ENCODE results near the gene DCDC1. TPM values are rescaled to one million over a fixed set of nuclear protein-coding genes. Genes with fewer than 3 reads are reported as not detected.

Gene DCDC1
- total RNA-seq, 2 donors from 2014 or later, result 2.9 to 3.2 TPM

DNA sequence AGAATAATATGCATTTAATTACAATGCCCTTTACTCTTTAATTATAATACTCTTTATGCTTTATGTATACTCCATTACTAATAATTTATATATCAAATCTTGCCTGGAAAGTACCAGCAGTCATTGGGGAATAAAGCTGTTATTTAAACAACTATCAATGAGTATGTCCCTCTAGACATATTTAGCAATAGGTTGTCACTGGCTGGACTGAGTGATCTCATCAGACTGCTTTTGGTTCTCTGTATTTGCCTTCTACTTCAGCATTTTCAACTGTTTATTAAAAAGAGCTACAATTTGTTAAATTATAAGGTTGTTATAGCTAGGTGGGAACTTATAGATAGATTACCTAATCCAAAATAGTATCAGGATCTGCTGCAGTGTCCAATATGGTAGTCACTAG, 267.2 kb downstream of the DCDC1 start:
- H3K36me3 Mint-ChIP-seq (ENCODE audit: low read depth), result no peaks in the 10 kb centered on the region
- Histone ChIP-seq H3K27ac (ENCODE audit: low read depth, low read length) (no peak overlapping the region), H3K4me3 (ENCODE audit: low read length) (no peak overlapping the region), H3K9ac (ENCODE audit: extremely low read depth, low read length, poor library complexity, severe bottlenecking) (no peak overlapping the region), H3K4me1 (ENCODE audit: control insufficient read depth, insufficient read depth, low read length) (no peaks in the 10 kb centered on the region), H3K9me3 (ENCODE audit: control insufficient read depth, low read length) (no peaks in the 10 kb centered on the region), H3K36me3 (ENCODE audit: control insufficient read depth, insufficient read depth, low read length) (no peaks in the 10 kb centered on the region), H3K27me3 (ENCODE audit: control insufficient read depth, insufficient read depth, low read length, poor library complexity, severe bottlenecking) (no peaks in the 10 kb centered on the region)
- no peak for DNase-seq
- H3K9me3 Mint-ChIP-seq, result no peaks in the 10 kb centered on the region
- H3K4me1 Mint-ChIP-seq, result peaks cover 7% of the 10 kb centered on the region
- H3K27ac Mint-ChIP-seq, result no peak overlapping the region
- TF ChIP-seq CTCF (conservative IDR thresholded peaks at IDR 0.05), result no peak
- no peaks in the 10 kb centered on the region for H3K27me3 Mint-ChIP-seq (ENCODE audit: insufficient read depth)
- H3K4me3 Mint-ChIP-seq, result no peak overlapping the region

DNA sequence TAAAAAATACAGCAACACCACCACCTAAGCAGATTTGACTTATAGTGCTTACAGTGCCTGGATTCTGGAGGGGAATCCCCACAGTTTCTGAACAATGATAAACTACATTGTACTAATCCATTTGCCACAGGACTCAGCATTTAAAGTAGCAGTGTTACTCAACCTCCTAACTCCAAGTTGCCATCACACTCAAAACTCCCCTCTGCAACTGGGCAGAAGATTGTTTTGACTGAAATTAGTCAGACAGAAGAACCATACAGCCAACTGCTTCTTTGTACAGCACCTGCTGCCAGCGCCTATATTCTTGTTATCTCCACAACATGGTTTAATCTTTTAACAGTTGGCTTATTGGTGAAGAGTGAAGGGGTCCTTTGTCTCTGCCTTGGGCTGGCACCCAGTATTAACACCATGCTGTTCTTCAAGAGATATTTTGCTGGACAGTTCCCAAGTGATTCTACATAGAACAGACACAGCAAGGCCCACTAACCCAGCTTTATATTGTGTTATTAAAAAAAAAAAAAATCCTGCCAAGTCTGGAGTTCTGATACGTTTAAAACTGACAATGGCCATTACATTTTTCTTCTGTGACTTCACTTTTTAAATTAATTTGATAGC, 273.2 kb downstream of the DCDC1 start:
- H3K27me3 Mint-ChIP-seq (ENCODE audit: insufficient read depth), result no peaks in the 10 kb centered on the region
- 84 to 100% methylated on average over 1 to 2 of the region's 2 CpGs for WGBS, 2 experiments (ENCODE audit: insufficient coverage in 1 of 2, insufficient read length in 1 of 2)
- Histone ChIP-seq H3K4me3 (ENCODE audit: low read length) (no peak overlapping the region), H3K36me3 (ENCODE audit: control insufficient read depth, insufficient read depth, low read length) (no peaks in the 10 kb centered on the region), H3K27me3 (ENCODE audit: control insufficient read depth, insufficient read depth, low read length, poor library complexity, severe bottlenecking) (no peaks in the 10 kb centered on the region), H3K4me1 (ENCODE audit: control insufficient read depth, insufficient read depth, low read length) (no peaks in the 10 kb centered on the region), H3K9me3 (ENCODE audit: control insufficient read depth, low read length) (no peaks in the 10 kb centered on the region), H3K27ac (ENCODE audit: low read depth, low read length) (no peak overlapping the region), H3K9ac (ENCODE audit: extremely low read depth, low read length, poor library complexity, severe bottlenecking) (no peak overlapping the region)
- TF ChIP-seq CTCF (conservative IDR thresholded peaks at IDR 0.05), result no peak
- no peaks in the 10 kb centered on the region for H3K9me3 Mint-ChIP-seq
- H3K36me3 Mint-ChIP-seq (ENCODE audit: low read depth), result no peaks in the 10 kb centered on the region
- no peak for DNase-seq
- no peaks in the 10 kb centered on the region for H3K4me1 Mint-ChIP-seq
- H3K27ac Mint-ChIP-seq, result no peak overlapping the region
- no peak overlapping the region for H3K4me3 Mint-ChIP-seq

DNA sequence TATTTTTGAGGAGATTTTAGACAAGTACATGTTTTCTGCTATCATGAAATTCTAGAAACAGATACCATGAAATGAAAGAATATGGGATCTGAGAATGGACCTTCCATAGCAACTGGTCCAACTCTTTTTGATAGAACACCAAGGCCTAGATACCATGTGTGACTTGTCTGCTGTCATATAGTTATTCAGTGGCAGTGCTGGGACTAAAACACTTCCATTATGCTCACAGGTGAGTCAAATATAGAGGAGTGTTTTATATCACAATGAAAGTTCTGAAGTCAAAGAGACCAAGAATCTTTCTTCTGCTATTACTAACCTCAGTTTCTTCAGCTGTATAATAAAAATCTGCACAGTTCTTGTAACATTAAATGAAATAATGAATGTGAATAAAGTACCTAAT, 276.9 kb downstream of the DCDC1 start:
- Histone ChIP-seq H3K27ac (ENCODE audit: low read depth, low read length) (no peak overlapping the region), H3K4me3 (ENCODE audit: low read length) (no peak overlapping the region), H3K9me3 (ENCODE audit: control insufficient read depth, low read length) (peaks cover 17% of the 10 kb centered on the region), H3K9ac (ENCODE audit: extremely low read depth, low read length, poor library complexity, severe bottlenecking) (no peak overlapping the region), H3K36me3 (ENCODE audit: control insufficient read depth, insufficient read depth, low read length) (no peaks in the 10 kb centered on the region), H3K27me3 (ENCODE audit: control insufficient read depth, insufficient read depth, low read length, poor library complexity, severe bottlenecking) (no peaks in the 10 kb centered on the region), H3K4me1 (ENCODE audit: control insufficient read depth, insufficient read depth, low read length) (no peaks in the 10 kb centered on the region)
- Mint-ChIP-seq H3K36me3 (ENCODE audit: low read depth) (peaks cover 2% of the 10 kb centered on the region), H3K9me3 (peaks cover 18% of the 10 kb centered on the region), H3K4me1 (no peaks in the 10 kb centered on the region), H3K27ac (no peak overlapping the region), H3K4me3 (no peak overlapping the region), H3K27me3 (ENCODE audit: insufficient read depth) (no peaks in the 10 kb centered on the region)
- TF ChIP-seq CTCF (conservative IDR thresholded peaks at IDR 0.05), result no peak
- DNase-seq, result no peak

Data from endodermal cell (in vitro differentiated cells).